ENCODE measurements around the gene GSPT1.

GRCh38 chr16:11948819-11949218 is 33.1 kb upstream of the GSPT1 start:
- no peak for TF ChIP-seq CTCF (IDR thresholded peaks at IDR 0.05)
- TF ChIP-seq POLR2A (IDR thresholded peaks at IDR 0.05): no peak

Measured in testis (tissue), 2 donors.